HUES6 (cell line): Measurements from ENCODE around the gene MAP4K3.
A peak's percentile ranks its signal among the peaks of the same experiment; 100 is the strongest.

Source experiments
- H3K27ac ChIP-seq: 2 replicates; pipeline ENCODE4 v1.7.0; 2013; ENCODE audit warnings: low read depth, mild to moderate bottlenecking, low read length, inconsistent platforms
- H3K27me3 ChIP-seq: 2 replicates; pipeline ENCODE4 v1.6.1; 2013; ENCODE audit warnings: low read length; ENCODE audit not compliant: control insufficient read depth, insufficient read depth
- H3K36me3 ChIP-seq: 2 replicates; pipeline ENCODE4 v1.6.1; 2013; ENCODE audit warnings: low read length; ENCODE audit not compliant: control insufficient read depth, insufficient read depth
- H3K4me1 ChIP-seq: 2 replicates; pipeline ENCODE4 v1.6.1; 2013; ENCODE audit warnings: low read length; ENCODE audit not compliant: control insufficient read depth, insufficient read depth
- H3K4me3 ChIP-seq: 2 replicates; pipeline ENCODE4 v1.5.1; 2013; ENCODE audit warnings: low read depth, low read length
- H3K9ac ChIP-seq: one replicate; pipeline ENCODE4 v1.6.1; 2013; ENCODE audit warnings: mild to moderate bottlenecking, low read length
- H3K9me3 ChIP-seq: 2 replicates; pipeline ENCODE4 v1.6.1; 2013; ENCODE audit warnings: low read depth, low read length; ENCODE audit not compliant: control insufficient read depth, insufficient read depth

MAP4K3 gene

GRCh38 chr2:39216346-39217191 is 220.5 kb downstream of the MAP4K3 start:
- no peak overlapping the region for H3K4me3 ChIP-seq
- H3K27me3 ChIP-seq, result no peaks in the 10 kb centered on the region
- H3K9me3 ChIP-seq, result no peaks in the 10 kb centered on the region
- H3K4me1 ChIP-seq, result peaks cover 8% of the 10 kb centered on the region
- H3K9ac ChIP-seq, result no peak overlapping the region
- no peak overlapping the region for H3K27ac ChIP-seq
- no peaks in the 10 kb centered on the region for H3K36me3 ChIP-seq

- H3K27ac ChIP-seq, result no peak overlapping the region
- no peak overlapping the region for H3K9ac ChIP-seq
- H3K4me3 ChIP-seq, result no peak overlapping the region
- H3K9me3 ChIP-seq, result no peaks in the 10 kb centered on the region
- H3K27me3 ChIP-seq, result no peaks in the 10 kb centered on the region
- no peaks in the 10 kb centered on the region for H3K36me3 ChIP-seq
- peaks cover 8% of the 10 kb centered on the region for H3K4me1 ChIP-seq
Observed at GRCh38 chr2:39215545-39215944, 221.5 kb downstream of the MAP4K3 start.

GRCh38 chr2:39213015-39213414 is 224.1 kb downstream of the MAP4K3 start:
- H3K27me3 ChIP-seq, result no peaks in the 10 kb centered on the region
- H3K4me3 ChIP-seq, result no peak overlapping the region
- no peaks in the 10 kb centered on the region for H3K4me1 ChIP-seq
- H3K9me3 ChIP-seq, result no peaks in the 10 kb centered on the region
- H3K9ac ChIP-seq, result no peak overlapping the region
- H3K36me3 ChIP-seq, result no peaks in the 10 kb centered on the region
- H3K27ac ChIP-seq, result no peak overlapping the region

DNA sequence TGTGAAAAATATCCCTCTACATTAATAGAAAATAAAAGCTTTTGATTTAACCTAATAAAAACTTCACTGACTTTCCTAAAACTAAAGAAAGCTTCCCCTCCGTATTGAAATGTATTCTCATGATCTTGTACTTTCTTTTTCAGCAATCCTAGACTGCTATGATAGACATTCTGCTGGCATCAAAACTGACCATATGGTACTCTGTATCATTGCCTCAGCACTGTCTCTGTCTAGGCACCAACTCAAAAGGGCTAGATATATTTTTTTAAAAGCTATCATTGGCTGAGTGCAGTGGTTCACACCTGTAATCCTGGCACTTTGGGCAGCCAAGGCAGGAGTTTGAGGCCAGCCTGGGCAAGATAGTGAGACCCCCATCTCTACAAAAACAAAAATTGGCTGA is 226.2 kb downstream of the MAP4K3 start:
- Histone ChIP-seq H3K4me3 (no peak overlapping the region), H3K36me3 (no peaks in the 10 kb centered on the region), H3K9me3 (no peaks in the 10 kb centered on the region), H3K27me3 (no peaks in the 10 kb centered on the region), H3K9ac (no peak overlapping the region), H3K4me1 (no peaks in the 10 kb centered on the region), H3K27ac (no peak overlapping the region)

DNA sequence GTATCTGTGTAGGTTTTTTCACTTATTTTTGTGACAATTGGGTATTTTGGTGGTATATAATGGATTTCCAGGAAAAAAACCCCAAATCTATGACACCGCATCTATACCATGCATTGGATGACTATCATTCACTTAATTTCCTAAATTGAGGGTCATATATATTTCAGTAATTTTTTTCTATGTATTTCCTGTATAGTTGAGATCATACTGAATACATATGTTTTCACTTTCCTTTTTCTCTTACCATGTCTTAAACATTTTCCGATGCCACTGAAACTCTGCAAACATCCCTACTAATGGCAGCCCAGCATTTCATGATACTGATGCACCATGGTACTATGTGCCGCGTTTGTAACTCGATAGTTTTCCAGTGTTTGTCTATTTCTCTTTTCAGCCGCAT is 233.7 kb downstream of the MAP4K3 start:
- no peaks in the 10 kb centered on the region for H3K27me3 ChIP-seq
- H3K4me1 ChIP-seq, result peaks cover 14% of the 10 kb centered on the region
- no peaks in the 10 kb centered on the region for H3K36me3 ChIP-seq
- 0 out of 2 replicates have a peak, but pooled peaks cover 6% of the 10 kb centered on the region for H3K9me3 ChIP-seq
- H3K4me3 ChIP-seq, result no peak overlapping the region
- H3K9ac ChIP-seq, result no peak overlapping the region
- peak overlapping the region; percentile 24; the same call in 1 of the 2 replicates for H3K27ac ChIP-seq

- Histone ChIP-seq H3K4me1 (peaks cover 14% of the 10 kb centered on the region), H3K9ac (peak overlapping the region; percentile 42), H3K36me3 (no peaks in the 10 kb centered on the region), H3K27ac (peak overlapping the region; percentile 24), H3K9me3 (0 out of 2 replicates have a peak, but pooled peaks cover 6% of the 10 kb centered on the region), H3K27me3 (no peaks in the 10 kb centered on the region), H3K4me3 (peak overlapping the region; percentile 9)
Observed at GRCh38 chr2:39202639-39203369, 234.3 kb downstream of the MAP4K3 start.
